Myocyte (in vitro differentiated cells): ENCODE data around the gene RNASEH2A. TPM values are rescaled to one million over a fixed set of nuclear protein-coding genes. Genes with fewer than 3 reads are reported as not detected.
A peak's percentile ranks its signal among the peaks of the same experiment; 100 is the strongest.

Source experiments
- DNase-seq: peaks from one replicate; pipeline ENCODE4 v3.0.0-alpha.2; 2012; ENCODE audit warnings: low read depth
- total RNA-seq: library from RNA; depleted of rRNA; stranded (reverse); fragments of >200 nt; gene quantifications from 2 replicates; pipeline ENCODE4 v1.2.3, GENCODE V29; 2014

Gene RNASEH2A
- total RNA-seq, 1 donor from 2014 or later, result 3.5 TPM

GRCh38 chr19:12782424-12783290 lies 23.7 kb upstream of the RNASEH2A start:
- peak; percentile 79 for DNase-seq

DNA sequence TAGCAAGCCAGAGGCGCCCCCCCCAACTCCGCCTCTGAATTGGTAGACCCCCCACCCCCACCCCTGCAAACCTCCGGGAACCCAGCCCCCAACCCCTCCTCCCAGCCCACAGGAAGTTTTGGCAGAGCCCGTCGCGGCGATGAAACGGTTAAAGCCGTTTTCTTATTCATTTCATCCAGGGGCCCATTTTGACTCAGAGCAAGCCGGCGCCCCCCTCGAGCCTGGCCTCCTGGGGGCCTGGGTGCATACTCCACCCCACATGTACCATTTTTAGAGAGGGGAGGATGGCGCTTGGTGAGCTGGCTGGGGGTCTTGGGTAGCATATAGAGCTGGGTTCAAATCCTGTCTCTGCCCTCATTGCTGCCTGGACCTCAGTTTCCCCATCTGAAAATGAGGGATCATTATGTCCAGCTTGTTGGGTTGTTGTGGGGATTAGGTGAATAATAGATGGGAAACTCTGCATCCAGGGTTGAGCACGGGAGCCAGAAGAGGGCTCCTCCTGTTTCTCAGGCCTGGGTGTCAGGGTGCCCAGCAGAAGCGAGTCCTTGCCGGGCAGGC lies 23.0 kb upstream of the RNASEH2A start:
- DNase-seq, result no peak

- no peak for DNase-seq
Measured at GRCh38 chr19:12783849-12784393, 22.5 kb upstream of the RNASEH2A start.

DNA sequence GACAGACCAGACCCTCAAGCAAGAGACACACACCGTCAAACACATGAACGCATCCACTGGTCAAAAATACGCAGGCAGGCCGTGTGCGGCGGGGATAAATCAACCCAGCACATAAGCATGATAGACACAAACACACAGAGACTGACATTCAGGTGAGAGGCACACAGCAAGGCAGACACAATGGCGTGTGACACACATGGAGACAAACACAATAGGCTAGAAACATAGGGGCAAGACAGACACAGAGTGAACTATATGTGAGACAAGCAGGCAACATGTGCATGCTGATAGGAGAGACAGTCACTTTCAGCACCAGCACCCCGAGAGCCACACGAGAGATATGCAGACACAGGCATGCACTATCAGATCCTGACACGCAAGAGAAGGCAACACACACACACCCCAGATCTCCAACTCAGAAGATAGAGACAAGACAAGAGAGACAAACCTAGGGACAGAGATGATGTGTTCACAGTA lies 22.0 kb upstream of the RNASEH2A start:
- DNase-seq, result no peak

- DNase-seq, result no peak
Measured at GRCh38 chr19:12784871-12785430, 21.4 kb upstream of the RNASEH2A start.

GRCh38 chr19:12785431-12786031 lies 20.9 kb upstream of the RNASEH2A start:
- DNase-seq, result no peak

- peak; percentile 57 for DNase-seq
Measured at GRCh38 chr19:12786141-12786870, 20.1 kb upstream of the RNASEH2A start.

DNA sequence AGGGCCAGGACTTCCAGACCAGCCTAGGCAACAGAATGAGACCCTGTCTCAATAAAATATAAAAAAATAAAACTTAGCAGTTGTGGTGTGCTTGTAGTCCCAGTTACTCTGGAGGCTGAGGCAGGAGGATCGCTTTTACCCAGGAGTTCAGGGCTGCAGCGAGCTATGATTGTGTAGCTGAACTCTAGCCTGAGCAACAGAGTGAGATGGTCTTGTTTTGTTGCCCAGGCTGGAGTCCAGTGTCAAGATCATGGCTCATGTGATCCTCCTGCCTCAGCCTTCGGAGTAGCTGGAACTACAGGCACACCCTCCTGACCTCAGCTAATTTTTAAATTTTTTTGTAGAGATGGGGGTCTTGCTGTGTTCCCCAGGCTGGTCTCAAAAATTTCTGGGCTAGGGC lies 19.4 kb upstream of the RNASEH2A start:
- DNase-seq, result no peak

DNA sequence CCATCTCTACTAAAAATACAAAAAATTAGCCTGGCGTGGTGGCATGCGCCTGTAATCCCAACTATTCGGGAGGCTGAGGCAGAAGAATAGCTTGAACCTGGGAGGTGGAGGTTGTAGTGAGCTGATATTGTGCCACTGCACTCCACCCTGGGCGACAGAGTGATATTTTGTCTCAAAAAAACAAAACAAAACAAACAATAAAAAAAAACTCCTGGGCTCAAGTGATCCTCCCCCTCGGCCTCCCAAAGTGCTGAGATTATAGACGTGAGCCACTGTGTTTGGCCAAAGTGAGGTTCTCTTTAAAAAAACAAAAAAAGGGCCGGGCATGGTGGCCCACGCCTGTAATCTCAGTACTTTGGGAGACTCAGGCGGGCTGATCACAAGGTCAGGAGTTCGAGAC lies 18.9 kb upstream of the RNASEH2A start:
- DNase-seq, result no peak

GRCh38 chr19:12788042-12788681 lies 18.2 kb upstream of the RNASEH2A start:
- no peak for DNase-seq

- DNase-seq, result peak; percentile 93
Measured at GRCh38 chr19:12788682-12789097, 17.7 kb upstream of the RNASEH2A start.

- peak; percentile 53 for DNase-seq
Measured at GRCh38 chr19:12789098-12789903, 17.1 kb upstream of the RNASEH2A start.

DNA sequence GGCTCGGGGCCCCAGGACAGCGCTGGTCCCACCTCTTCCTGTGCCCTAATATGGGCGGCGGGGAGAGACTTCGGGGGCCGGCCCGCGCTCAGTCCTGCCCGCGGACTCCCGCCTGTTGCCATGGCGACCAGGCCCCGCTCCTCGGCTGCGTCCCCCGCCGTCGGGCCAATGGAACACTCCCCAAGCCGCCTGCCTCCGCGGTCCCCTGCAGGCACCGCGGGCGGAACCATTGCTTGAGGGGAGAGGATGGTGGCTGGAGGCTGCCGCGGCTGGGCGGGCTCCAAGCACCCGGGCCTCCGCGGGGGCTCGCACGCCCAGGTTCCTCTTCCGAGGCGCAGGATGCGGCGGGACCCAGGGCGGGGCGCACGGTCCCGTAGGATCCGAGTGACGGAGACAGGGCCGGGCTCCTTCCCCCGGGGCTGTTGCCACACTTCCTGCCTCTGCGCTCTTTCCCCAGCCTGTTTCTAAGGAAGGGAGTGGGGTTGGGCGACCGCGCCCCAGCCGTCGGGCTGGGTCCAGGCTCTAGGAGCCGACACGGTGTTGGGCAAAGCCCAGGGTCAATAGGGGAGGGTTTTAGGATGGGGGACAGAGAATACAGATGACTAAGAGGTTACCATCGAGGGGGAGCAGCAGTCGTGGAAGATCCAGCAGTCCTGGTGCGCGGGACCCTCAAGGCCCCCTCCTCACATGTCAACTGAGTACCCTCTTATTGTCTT lies 16.3 kb upstream of the RNASEH2A start:
- peak; percentile 96 for DNase-seq

- no peak for DNase-seq
Measured at GRCh38 chr19:12790628-12791344, 15.6 kb upstream of the RNASEH2A start.

GRCh38 chr19:12791345-12792050 lies 14.9 kb upstream of the RNASEH2A start, which contains the start of gene JUNB:
Gene JUNB (plus strand): TSS chr19:12791486. CDS start chr19:12791772, 286 bp downstream.
- DNase-seq, result peak; percentile 98

GRCh38 chr19:12792051-12792852 lies 14.1 kb upstream of the RNASEH2A start:
- peak; percentile 76 for DNase-seq
